ENCODE measurements around the gene MSI2.

The MSI2 gene

DNA sequence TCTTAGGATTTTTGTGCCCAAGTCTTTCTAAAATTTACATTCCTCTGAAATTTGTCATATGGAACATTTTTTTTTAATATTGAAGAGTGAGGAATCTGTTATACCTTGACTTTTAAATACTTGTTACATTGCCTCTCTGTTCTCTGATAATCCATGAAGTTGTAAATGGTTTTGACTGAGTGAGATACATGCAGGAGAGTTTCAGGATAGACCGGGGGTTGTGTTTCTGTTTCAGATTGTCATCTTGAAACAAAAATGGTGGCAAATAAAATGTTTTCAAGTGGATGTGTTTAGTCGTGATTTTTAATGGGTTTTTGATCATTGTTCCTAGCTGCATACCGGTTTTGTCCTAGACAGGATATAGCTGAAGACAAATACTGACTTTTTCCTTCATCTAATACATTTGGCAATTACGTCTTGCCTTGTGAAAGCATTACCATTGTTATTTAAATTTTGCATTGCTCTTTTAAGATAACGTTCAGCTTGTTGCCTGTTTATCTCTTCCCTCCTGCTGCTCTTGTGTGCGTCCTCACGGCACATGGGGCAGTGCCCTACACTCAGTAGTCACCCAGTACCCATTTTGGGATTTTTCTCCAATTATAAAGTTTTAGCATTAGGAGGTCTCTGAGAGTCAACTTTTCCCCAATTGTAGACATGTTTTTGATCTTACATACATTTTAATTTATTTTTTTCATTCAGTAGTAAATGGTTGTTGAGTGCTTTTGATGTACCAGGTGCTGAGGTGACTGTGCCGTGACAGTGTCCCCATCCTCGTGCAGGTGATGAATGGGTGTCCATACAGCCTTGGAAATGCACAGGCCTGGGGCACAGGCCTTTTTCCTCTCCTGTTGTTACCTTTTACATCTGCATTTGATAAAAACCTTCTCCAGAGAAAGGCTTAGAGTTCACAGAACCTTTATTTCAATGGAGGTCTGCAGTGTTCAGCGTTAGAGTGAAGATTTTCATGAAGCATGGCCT lies 169.9 kb downstream of the MSI2 start:
- H3K4me3 ChIP-seq (ENCODE audit: low read depth, low read length): no peak overlapping the region

DNA sequence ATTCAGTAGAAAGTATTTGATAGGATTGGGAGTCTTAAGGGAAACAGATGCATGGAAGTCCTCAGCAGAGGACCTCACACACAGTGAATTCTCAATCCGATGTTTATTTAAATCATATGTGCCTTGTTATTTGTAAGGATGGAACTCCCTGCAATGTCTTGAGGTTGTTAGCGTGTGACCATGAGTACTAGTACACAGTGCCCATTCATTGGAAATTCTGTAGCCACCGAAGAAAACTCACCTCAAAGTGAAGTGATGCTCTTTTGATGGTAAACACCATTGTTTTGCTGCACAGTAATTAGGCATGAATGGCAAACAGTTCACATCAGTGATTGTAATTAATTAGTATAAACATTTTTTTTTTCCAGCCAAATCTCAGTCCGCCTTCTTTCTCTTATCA lies 173.6 kb downstream of the MSI2 start:
- H3K4me3 ChIP-seq (ENCODE audit: low read depth, low read length): no peak overlapping the region

DNA sequence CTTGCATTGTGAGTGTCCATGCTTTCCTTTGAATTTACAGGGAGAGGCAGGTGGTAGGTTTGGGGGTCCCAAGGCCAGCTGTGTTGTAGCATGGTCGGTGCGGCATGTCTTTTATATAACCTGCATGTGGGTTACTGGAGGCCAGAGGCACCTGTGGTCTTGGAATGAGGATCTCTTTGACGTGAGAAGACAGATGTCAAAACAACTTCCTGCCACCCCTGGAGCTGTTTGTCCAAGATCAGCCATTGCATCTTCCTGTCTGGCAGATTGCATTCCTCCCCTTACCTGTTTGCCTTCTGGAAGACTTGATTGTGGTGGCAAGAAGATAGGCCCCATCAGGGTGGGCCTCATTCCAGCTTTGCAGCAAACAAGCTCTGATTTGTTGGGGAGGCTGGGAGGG lies 175.1 kb downstream of the MSI2 start:
- no peak overlapping the region for H3K4me3 ChIP-seq (ENCODE audit: low read depth, low read length)

- H3K4me3 ChIP-seq (ENCODE audit: low read depth, low read length): no peak overlapping the region
Measured at GRCh38 chr17:57432507-57433277, 176.4 kb downstream of the MSI2 start.

DNA sequence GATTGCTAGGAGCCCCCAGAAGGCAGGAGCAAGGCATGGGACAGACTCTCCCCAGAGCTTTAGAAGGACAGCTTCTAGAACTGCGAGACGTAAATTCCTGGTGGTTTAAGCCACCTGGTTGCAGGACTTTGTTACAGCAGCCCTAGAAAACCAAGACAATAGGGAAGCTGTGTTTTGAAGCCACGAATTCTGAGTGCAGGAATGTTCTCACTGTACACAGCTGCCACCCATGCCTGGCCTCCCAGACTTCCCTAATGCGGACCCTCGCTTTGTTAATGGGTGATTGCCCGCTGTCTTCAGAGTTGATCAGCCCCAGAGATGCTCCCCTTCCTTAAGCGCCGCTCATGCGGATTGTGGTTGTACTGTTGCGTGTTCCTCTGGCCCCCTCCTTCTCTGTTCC lies 177.1 kb downstream of the MSI2 start:
- no peak overlapping the region for H3K4me3 ChIP-seq (ENCODE audit: low read depth, low read length)

GRCh38 chr17:57434361-57434760 lies 178.0 kb downstream of the MSI2 start:
- H3K4me3 ChIP-seq (ENCODE audit: low read depth, low read length): no peak overlapping the region

- H3K4me3 ChIP-seq (ENCODE audit: low read depth, low read length): no peak overlapping the region
Measured at GRCh38 chr17:57436565-57436964, 180.2 kb downstream of the MSI2 start.

DNA sequence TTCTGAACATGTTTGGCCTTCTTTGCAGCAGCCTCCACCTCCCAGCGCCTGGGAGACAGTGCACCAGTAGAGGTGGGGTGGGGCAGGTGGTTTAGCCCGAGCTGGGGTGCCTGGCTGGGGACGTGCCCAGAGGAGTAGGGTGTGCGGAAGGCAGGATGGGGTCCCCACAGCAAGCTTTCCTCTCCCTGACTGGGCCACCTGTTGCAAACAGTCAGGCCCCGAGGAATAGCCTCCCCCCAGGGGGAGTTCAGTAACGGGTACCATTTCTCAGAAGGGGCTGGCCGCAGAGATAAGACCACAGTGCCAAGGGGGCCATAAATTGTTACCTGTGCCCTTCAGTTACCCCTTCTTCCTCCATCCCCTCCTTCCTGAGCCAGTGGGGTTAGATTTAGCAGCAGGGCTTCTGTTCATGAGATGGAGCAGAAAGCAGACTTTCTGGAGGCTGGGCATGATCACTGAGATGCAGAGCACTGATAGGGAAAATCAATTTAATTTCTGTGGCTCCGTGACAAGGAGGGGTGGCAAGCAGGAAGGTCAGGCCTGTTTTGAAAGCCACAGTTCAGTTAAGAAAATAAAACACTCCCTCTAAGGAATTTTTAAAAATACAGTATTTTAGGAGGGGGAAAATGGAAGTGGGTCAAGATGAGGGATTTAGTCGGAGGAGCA lies 181.9 kb downstream of the MSI2 start:
- no peak overlapping the region for H3K4me3 ChIP-seq (ENCODE audit: low read depth, low read length)

DNA sequence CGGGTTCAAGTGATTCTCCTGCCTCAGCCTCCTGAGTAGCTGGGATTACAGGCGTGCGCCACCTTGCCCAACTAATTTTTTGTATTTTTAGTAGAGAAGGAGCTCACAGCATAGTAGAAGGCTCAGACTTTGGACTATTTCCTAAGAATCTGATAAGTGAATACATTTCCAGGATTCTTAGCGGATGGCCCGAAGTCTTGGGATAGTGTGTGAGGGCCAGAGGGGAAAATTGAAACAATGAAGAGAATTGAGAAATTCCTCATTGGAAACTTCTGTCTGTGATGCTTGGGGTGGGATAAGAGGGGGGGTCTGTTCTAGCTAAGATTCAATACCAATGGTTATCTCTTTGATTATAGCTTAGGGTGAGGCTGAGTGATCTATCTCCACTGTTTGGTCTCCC lies 183.3 kb downstream of the MSI2 start:
- no peak overlapping the region for H3K4me3 ChIP-seq (ENCODE audit: low read depth, low read length)

DNA sequence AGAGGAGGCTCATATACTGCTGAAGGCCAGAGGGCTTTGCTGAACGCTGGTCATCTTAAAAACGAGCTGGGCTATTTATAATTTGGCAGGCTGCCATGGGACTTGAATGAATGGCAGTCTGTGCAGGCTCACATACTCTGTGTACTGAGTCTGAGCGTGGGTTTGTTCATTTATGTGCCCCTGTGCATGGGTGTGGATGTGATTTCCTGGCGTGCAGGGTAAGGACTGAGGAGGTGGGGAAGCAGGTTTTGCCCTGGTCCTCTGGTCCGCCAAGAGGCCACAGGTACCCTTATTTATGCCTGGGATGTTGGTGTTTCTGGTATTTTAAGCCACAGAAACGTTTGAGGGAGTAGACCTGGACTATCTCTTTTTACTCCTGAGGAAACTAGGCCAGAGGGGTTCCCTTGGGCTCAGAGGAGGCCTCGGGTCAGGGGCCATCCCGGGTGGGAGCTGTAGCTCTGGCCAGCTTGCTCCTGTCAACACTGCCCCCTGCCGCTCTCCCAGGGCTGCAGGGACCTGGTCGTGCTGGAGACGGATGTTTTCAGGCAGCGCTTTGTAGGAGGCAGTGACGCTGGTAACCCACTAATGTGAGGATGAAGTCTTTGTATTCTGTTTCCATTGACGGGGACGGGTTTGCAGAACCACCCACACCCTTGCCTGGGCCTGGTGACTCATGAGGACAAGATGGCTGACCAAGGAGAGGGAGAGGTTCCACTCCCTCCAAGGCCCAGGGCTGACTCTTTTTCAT lies 184.4 kb downstream of the MSI2 start:
- no peak overlapping the region for H3K4me3 ChIP-seq (ENCODE audit: low read depth, low read length)

GRCh38 chr17:57441270-57441600 lies 184.9 kb downstream of the MSI2 start:
- no peak overlapping the region for H3K4me3 ChIP-seq (ENCODE audit: low read depth, low read length)

DNA sequence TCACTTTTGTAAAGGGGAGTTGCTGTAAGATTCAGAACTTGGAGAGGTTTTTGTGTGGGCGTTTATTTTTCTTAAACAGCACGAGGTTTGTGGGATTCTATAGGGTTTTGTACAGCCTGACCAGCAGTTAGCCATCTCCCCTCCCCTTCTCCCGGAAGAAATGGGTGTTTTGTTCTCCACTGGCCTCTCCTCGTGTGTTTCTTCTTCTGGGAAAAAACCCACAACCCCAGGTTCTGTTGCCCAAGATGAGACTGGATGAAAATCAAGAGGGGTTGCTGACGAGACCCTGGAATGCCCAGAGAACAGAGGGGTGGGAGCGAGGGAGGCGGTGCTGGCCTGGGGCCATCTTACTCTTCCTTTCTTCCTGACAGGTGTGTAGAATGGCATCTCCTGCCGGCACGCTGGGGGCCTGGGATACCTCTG lies 186.1 kb downstream of the MSI2 start:
- no peak overlapping the region for H3K4me3 ChIP-seq (ENCODE audit: low read depth, low read length)

- no peak overlapping the region for H3K4me3 ChIP-seq (ENCODE audit: low read depth, low read length)
Measured at GRCh38 chr17:57442914-57443571, 186.7 kb downstream of the MSI2 start.

- no peak overlapping the region for H3K4me3 ChIP-seq (ENCODE audit: low read depth, low read length)
Measured at GRCh38 chr17:57443781-57444180, 187.5 kb downstream of the MSI2 start.

GRCh38 chr17:57444682-57445450 lies 188.5 kb downstream of the MSI2 start:
- no peak overlapping the region for H3K4me3 ChIP-seq (ENCODE audit: low read depth, low read length)

DNA sequence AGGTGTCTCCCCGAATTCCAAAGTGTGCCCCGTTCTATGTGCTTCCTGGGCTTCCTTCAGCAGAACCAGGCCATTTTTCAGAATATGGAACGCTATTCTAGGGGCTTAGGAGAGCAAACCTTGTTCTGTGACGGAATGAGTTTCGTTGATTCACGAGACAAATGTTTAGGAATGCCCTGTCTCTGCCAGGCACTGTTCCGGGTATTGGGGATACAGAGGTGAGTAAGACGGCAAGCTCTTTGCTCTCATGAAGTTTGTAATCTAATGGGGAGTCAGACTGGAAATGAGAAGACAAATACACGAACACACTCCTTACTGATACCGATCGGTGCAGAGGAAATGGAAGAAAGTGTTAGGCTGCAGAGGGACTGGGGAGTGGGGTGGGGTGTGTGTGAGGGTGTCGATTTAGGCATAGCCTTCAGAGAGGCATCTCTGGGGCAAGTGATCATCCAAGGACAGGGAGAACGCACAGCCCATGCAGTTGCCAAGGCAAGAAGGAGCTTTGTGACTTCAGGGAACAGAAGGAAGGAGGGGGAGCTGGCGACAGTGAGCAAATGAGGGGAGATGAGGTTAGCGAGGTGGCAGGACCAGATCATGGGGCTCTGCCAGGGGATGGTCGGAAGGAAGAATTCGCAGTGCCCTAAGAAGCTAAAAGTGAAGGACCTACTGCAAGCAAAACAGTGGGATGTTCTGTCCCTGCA lies 189.6 kb downstream of the MSI2 start:
- H3K4me3 ChIP-seq (ENCODE audit: low read depth, low read length): no peak overlapping the region

DNA sequence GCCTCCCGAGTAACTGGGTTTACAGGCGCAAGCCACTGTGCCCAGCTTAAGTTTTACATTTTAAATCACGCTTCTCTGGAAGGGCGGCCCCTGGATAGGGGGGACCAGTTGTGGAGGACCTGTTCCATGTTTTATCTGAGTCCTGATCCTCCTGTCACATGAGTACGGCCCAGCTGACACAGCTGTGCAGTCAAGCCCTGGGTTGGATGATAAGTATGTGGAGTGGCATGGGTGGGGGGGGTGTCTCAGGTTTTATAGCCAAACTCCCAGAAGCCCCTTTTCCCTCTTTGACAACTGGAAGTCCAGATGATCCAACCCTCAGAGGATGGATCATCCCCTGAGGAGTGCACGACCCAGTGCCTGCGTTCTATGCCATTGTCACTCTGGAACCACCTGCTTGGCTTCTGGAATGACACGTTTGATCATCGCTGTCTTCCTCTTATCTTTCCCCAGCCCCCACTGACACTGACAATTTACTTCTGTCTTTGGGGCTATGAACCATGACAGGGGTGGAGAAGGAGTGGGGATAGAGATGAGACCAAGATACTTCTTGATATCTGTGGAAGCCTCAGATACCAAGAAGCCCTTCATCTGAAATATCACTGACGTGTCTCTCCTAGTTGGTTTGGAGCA lies 191.2 kb downstream of the MSI2 start:
- H3K4me3 ChIP-seq (ENCODE audit: low read depth, low read length): no peak overlapping the region

DNA sequence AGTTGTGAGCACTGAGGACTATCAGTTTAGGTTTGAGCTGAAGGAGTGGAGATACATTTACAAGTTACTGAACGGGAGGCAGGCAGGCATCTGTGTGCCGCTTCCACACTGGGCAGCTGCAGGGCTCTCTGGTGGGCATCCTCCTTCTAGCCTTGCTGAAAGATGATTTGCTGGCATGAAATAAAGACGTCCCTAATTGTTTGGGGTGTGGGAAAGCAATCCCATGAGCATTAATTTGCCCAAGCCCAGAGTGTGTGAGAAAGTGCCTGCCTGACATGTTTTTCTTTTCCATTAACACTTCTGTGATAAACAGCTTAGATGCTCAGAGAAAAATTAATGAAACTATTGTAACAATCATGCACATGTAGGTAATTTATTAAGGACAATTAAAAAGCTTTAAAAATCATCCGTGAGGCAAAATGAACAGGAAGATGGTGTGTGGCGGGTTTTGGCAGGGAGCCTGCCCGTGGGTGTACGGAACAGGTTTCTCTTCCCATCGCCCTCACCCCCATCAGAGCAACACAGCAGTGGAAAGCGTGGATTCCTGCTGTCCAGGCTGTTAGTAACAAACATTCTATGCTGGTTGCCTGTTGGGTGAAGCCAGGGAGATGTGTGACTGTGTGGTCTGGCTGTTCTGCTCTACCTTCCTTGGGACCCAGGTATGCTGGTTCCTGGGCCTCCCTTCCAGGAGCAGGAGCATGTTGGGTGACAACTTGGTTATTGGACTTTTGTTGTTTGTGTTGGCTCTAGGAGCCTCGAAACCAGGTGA lies 191.9 kb downstream of the MSI2 start:
- no peak overlapping the region for H3K4me3 ChIP-seq (ENCODE audit: low read depth, low read length)
